SK-N-SH (cell line): ENCODE results near the gene HRH2. TPM values are rescaled to one million over a fixed set of nuclear protein-coding genes. Genes with fewer than 3 reads are reported as not detected.

ENCODE experiments used
- CTCF ChIA-PET: fragments of 300-600, 350-600 bp; formaldehyde crosslinking; extraction: SDS; loops from one replicate; lab custom pipeline; 2021; lab: Yijun Ruan, JAX
- POLR2A ChIA-PET: fragments of 350-600 bp; sonication (Branson Sonifier 250); formaldehyde crosslinking; extraction: SDS; loops from one replicate; lab custom pipeline; 2020; ENCODE audit warnings: antibody characterized with exemption, inconsistent platforms; lab: Yijun Ruan, JAX
- DNase-seq: peaks from one replicate; pipeline ENCODE4 v3.0.0; 2012
- H2AFZ ChIP-seq: fragments of 200-600 bp; sonication (generic); 2 replicates; pipeline ENCODE4 v1.8.1; 2016; ENCODE audit warnings: antibody characterized with exemption, mild to moderate bottlenecking, low read depth
- H3F3A ChIP-seq: fragments of 200-600 bp; sonication (generic); replicated peaks from 2 replicates; pipeline ENCODE3; 2016; ENCODE audit warnings: antibody characterized with exemption, mild to moderate bottlenecking; ENCODE audit not compliant: insufficient read depth
- H3K27ac ChIP-seq, 2 experiments: fragments of 200-500 bp in 1 of 2; fragments of 200-600 bp in 1 of 2; sonication (Bioruptor generic) in 1 of 2; sonication (generic), shearing (Covaris generic) in 1 of 2; 2 replicates each; pipeline versions ENCODE4 v1.5.1 to v1.6.1; 2014 to 2016; ENCODE audit warnings: low read depth in 2 of 2, inconsistent platforms in 1 of 2, low read length in 1 of 2, mild to moderate bottlenecking in 1 of 2, mixed read lengths in 1 of 2
- H3K27me3 ChIP-seq: fragments of 200-600 bp; sonication (generic), shearing (Covaris generic); 2 replicates; pipeline ENCODE4 v1.6.1; 2016; ENCODE audit warnings: mixed run types; ENCODE audit not compliant: insufficient read depth
- H3K36me3 ChIP-seq, 2 experiments: fragments of 200-500 bp in 1 of 2; fragments of 200-600 bp in 1 of 2; sonication (Bioruptor generic) in 1 of 2; sonication (generic) in 1 of 2; replicated peaks in 1 of 2; 2 replicates each; pipeline versions ENCODE3 to v1.5.1; 2014 to 2016; ENCODE audit warnings: low read length in 1 of 2, mild to moderate bottlenecking in 1 of 2; ENCODE audit not compliant: insufficient read depth in 2 of 2, control insufficient read depth in 1 of 2
- H3K4me1 ChIP-seq, 2 experiments: fragments of 200-500 bp in 1 of 2; fragments of 200-600 bp in 1 of 2; sonication (Bioruptor generic) in 1 of 2; sonication (generic), shearing (Covaris generic) in 1 of 2; 2 replicates each; pipeline versions ENCODE4 v1.5.1 to v1.6.1; 2014 to 2016; ENCODE audit warnings: low read depth in 1 of 2, low read length in 1 of 2, mixed run types in 1 of 2; ENCODE audit not compliant: insufficient read depth in 2 of 2, control insufficient read depth in 1 of 2
- H3K4me2 ChIP-seq: fragments of 200-600 bp; sonication (generic), shearing (Covaris generic); 2 replicates; pipeline ENCODE4 v1.6.1; 2017; ENCODE audit warnings: mixed run types
- H3K4me3 ChIP-seq, 2 experiments: fragments of 200-500 bp in 1 of 2; fragments of 200-600 bp in 1 of 2; sonication (Bioruptor generic) in 1 of 2; sonication (generic), shearing (Covaris generic) in 1 of 2; 2 replicates each; pipeline versions ENCODE4 v1.5.1 to v1.8.1; 2014 to 2016; ENCODE audit warnings: low read depth in 2 of 2, inconsistent platforms in 1 of 2, low read length in 1 of 2, mild to moderate bottlenecking in 1 of 2, mixed read lengths in 1 of 2, moderate library complexity in 1 of 2
- H3K79me2 ChIP-seq: fragments of 200-600 bp; sonication (generic); 2 replicates; pipeline ENCODE4 v1.8.1; 2017; ENCODE audit warnings: mild to moderate bottlenecking; ENCODE audit not compliant: insufficient read depth
- H3K9ac ChIP-seq: fragments of 200-600 bp; sonication (generic); 2 replicates; pipeline ENCODE4 v1.6.1; 2017; ENCODE audit warnings: mixed run types
- H3K9me2 ChIP-seq: fragments of 200-600 bp; sonication (generic); 2 replicates; pipeline ENCODE4 v1.6.1; 2017; ENCODE audit warnings: mixed run types
- H3K9me3 ChIP-seq: fragments of 200-600 bp; sonication (generic); 2 replicates; pipeline ENCODE4 v1.6.1; 2017; ENCODE audit warnings: mixed run types, mild to moderate bottlenecking, moderate library complexity
- H4K20me1 ChIP-seq: fragments of 200-600 bp; sonication (generic); 2 replicates; pipeline ENCODE4 v1.6.1; 2017; ENCODE audit warnings: mild to moderate bottlenecking, mixed run types; ENCODE audit not compliant: insufficient read depth
- CHD2 ChIP-seq: fragments of 150-350 bp; IDR thresholded peaks from 2 replicates; pipeline ENCODE4 v1.6.1; 2018; ENCODE audit warnings: low read length; ENCODE audit not compliant: partially characterized antibody
- ELF1 ChIP-seq: IDR thresholded peaks from 2 replicates; pipeline ENCODE4 v1.4.0; 2012
- FOSL2 ChIP-seq: IDR thresholded peaks from 2 replicates; pipeline ENCODE4 v1.4.0; 2012; ENCODE audit warnings: low read depth, mild to moderate bottlenecking, moderate library complexity, borderline replicate concordance
- GABPA ChIP-seq: IDR thresholded peaks from 2 replicates; pipeline ENCODE4 v1.4.0; 2012; ENCODE audit warnings: low read depth, mild to moderate bottlenecking
- GATA2 ChIP-seq: sonication (generic); formaldehyde crosslinking; IDR thresholded peaks from 2 replicates; pipeline ENCODE4 v1.5.0; 2020; ENCODE audit warnings: mild to moderate bottlenecking, missing genetic modification reagents
- JUND ChIP-seq: IDR thresholded peaks from 2 replicates; pipeline ENCODE4 v1.4.0; 2012
- RAD21 ChIP-seq: IDR thresholded peaks from 2 replicates; pipeline ENCODE4 v1.6.1; 2012; ENCODE audit warnings: mild to moderate bottlenecking, low read length
- RCOR1 ChIP-seq: fragments of 150-350 bp; IDR thresholded peaks from 2 replicates; pipeline ENCODE4 v1.6.1; 2017; ENCODE audit warnings: antibody characterized with exemption, low read length
- RFX5 ChIP-seq: IDR thresholded peaks from 2 replicates; pipeline ENCODE4 v1.6.1; 2012; ENCODE audit warnings: mild to moderate bottlenecking, improper control_type of control experiment, low read length
- SIN3A ChIP-seq: IDR thresholded peaks from 2 replicates; pipeline ENCODE4 v1.6.1; 2012; ENCODE audit warnings: low read depth, mild to moderate bottlenecking, low read length, moderate library complexity, borderline replicate concordance
- TAF1 ChIP-seq: IDR thresholded peaks from 2 replicates; pipeline ENCODE4 v1.6.1; 2012; ENCODE audit warnings: low read depth, mild to moderate bottlenecking, low read length, moderate library complexity, borderline replicate concordance
- YY1 ChIP-seq: IDR thresholded peaks from 2 replicates; pipeline ENCODE4 v1.4.0; 2012; ENCODE audit warnings: low read depth, mild to moderate bottlenecking
- WGBS: methylation state at CpG from one replicate; pipeline ENCODE4 v1.1.6; 2017; ENCODE audit warnings: low lambda C conversion rate; 5-methylcytosine and 5-hydroxymethylcytosine counted together
- polyA plus RNA-seq, 3 experiments: library from polyadenylated mRNA; depleted of rRNA; stranded (reverse); fragments of >200 nt; gene quantifications; 2 replicates each; pipeline ENCODE4 v1.2.3, GENCODE V29; 2012
- TF ChIP-seq, protein P1 (sequence below): IDR thresholded peaks from 2 replicates; pipeline ENCODE4 v1.4.0; 2012; ENCODE audit warnings: low read depth, borderline replicate concordance
- TF ChIP-seq, protein P2 (sequence below): IDR thresholded peaks from 2 replicates; pipeline ENCODE4 v1.4.0; 2012; ENCODE audit warnings: low read depth, borderline replicate concordance
- TF ChIP-seq, protein P3 (sequence below): IDR thresholded peaks from 2 replicates; pipeline ENCODE4 v1.6.1; 2012; ENCODE audit warnings: mild to moderate bottlenecking, low read depth, low read length, moderate library complexity
- TF ChIP-seq, protein P4 (sequence below): fragments of 200-600 bp; sonication (generic); IDR thresholded peaks from 2 replicates; pipeline ENCODE4 v1.6.1; 2017; ENCODE audit warnings: antibody characterized with exemption, mild to moderate bottlenecking, moderate library complexity
- TF ChIP-seq, protein P5 (sequence below): fragments of 150-350 bp; IDR thresholded peaks from 2 replicates; pipeline ENCODE4 v1.6.1; 2016; ENCODE audit warnings: mild to moderate bottlenecking, low read depth, low read length

HRH2 gene
- polyA plus RNA-seq, 1 of the 3 experiments (the other 2 are of a cell fraction) = 0.08 TPM

DNA sequence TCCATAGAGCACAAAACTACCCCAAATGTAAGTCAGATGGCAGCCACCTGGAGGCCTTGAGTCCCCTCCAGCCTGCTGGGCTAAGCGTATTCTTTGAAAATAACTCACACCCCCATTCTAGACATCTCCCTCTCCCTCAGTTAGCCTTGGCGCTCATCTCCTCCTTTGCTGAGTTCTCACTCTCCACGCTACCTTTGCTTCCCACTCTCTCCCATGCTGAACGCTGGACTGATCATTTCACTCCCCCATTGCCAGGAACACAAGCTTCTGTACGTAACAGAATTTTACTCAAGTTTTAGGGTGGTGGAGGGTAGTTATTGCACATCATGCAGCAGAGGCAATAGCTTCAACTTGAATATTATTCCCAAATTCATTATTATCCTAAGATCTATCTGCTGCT is 47.5 kb upstream of the HRH2 start:
- no peaks in the 10 kb centered on the region for H3K9me3 ChIP-seq
- no peak for TF ChIP-seq JUND
- TF ChIP-seq, protein P1, sequence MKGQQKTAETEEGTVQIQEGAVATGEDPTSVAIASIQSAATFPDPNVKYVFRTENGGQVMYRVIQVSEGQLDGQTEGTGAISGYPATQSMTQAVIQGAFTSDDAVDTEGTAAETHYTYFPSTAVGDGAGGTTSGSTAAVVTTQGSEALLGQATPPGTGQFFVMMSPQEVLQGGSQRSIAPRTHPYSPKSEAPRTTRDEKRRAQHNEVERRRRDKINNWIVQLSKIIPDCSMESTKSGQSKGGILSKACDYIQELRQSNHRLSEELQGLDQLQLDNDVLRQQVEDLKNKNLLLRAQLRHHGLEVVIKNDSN = no peak
- TF ChIP-seq YY1 = no peak
- no peak for TF ChIP-seq SIN3A
- no peak for TF ChIP-seq TAF1
- TF ChIP-seq, protein P2, sequence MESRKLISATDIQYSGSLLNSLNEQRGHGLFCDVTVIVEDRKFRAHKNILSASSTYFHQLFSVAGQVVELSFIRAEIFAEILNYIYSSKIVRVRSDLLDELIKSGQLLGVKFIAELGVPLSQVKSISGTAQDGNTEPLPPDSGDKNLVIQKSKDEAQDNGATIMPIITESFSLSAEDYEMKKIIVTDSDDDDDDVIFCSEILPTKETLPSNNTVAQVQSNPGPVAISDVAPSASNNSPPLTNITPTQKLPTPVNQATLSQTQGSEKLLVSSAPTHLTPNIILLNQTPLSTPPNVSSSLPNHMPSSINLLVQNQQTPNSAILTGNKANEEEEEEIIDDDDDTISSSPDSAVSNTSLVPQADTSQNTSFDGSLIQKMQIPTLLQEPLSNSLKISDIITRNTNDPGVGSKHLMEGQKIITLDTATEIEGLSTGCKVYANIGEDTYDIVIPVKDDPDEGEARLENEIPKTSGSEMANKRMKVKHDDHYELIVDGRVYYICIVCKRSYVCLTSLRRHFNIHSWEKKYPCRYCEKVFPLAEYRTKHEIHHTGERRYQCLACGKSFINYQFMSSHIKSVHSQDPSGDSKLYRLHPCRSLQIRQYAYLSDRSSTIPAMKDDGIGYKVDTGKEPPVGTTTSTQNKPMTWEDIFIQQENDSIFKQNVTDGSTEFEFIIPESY = no peak
- TF ChIP-seq, protein P3, sequence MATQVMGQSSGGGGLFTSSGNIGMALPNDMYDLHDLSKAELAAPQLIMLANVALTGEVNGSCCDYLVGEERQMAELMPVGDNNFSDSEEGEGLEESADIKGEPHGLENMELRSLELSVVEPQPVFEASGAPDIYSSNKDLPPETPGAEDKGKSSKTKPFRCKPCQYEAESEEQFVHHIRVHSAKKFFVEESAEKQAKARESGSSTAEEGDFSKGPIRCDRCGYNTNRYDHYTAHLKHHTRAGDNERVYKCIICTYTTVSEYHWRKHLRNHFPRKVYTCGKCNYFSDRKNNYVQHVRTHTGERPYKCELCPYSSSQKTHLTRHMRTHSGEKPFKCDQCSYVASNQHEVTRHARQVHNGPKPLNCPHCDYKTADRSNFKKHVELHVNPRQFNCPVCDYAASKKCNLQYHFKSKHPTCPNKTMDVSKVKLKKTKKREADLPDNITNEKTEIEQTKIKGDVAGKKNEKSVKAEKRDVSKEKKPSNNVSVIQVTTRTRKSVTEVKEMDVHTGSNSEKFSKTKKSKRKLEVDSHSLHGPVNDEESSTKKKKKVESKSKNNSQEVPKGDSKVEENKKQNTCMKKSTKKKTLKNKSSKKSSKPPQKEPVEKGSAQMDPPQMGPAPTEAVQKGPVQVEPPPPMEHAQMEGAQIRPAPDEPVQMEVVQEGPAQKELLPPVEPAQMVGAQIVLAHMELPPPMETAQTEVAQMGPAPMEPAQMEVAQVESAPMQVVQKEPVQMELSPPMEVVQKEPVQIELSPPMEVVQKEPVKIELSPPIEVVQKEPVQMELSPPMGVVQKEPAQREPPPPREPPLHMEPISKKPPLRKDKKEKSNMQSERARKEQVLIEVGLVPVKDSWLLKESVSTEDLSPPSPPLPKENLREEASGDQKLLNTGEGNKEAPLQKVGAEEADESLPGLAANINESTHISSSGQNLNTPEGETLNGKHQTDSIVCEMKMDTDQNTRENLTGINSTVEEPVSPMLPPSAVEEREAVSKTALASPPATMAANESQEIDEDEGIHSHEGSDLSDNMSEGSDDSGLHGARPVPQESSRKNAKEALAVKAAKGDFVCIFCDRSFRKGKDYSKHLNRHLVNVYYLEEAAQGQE = no peak
- TF ChIP-seq RAD21 = no peak
- TF ChIP-seq ELF1 = no peak
- no peak for TF ChIP-seq GABPA
- TF ChIP-seq, protein P4, sequence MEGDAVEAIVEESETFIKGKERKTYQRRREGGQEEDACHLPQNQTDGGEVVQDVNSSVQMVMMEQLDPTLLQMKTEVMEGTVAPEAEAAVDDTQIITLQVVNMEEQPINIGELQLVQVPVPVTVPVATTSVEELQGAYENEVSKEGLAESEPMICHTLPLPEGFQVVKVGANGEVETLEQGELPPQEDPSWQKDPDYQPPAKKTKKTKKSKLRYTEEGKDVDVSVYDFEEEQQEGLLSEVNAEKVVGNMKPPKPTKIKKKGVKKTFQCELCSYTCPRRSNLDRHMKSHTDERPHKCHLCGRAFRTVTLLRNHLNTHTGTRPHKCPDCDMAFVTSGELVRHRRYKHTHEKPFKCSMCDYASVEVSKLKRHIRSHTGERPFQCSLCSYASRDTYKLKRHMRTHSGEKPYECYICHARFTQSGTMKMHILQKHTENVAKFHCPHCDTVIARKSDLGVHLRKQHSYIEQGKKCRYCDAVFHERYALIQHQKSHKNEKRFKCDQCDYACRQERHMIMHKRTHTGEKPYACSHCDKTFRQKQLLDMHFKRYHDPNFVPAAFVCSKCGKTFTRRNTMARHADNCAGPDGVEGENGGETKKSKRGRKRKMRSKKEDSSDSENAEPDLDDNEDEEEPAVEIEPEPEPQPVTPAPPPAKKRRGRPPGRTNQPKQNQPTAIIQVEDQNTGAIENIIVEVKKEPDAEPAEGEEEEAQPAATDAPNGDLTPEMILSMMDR = no peak
- no peak for TF ChIP-seq RFX5
- TF ChIP-seq CHD2 = no peak
- TF ChIP-seq, protein P5, sequence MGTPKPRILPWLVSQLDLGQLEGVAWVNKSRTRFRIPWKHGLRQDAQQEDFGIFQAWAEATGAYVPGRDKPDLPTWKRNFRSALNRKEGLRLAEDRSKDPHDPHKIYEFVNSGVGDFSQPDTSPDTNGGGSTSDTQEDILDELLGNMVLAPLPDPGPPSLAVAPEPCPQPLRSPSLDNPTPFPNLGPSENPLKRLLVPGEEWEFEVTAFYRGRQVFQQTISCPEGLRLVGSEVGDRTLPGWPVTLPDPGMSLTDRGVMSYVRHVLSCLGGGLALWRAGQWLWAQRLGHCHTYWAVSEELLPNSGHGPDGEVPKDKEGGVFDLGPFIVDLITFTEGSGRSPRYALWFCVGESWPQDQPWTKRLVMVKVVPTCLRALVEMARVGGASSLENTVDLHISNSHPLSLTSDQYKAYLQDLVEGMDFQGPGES = no peak
- no peak for TF ChIP-seq GATA2
- TF ChIP-seq RCOR1 = no peak
- no peak for TF ChIP-seq FOSL2
- TF ChIP-seq, all 33 proteins: peak for 0
- Histone ChIP-seq H3K4me1 (no peaks in the 10 kb centered on the region), H3K4me3 (no peak overlapping the region), H3K9me2 (no peaks in the 10 kb centered on the region), H3K27ac (no peak overlapping the region), H4K20me1 (no peaks in the 10 kb centered on the region), H3K27me3 (no peaks in the 10 kb centered on the region), H3K79me2 (no peaks in the 10 kb centered on the region), H3K9ac (no peak overlapping the region), H3F3A (no peaks in the 10 kb centered on the region), H3K4me2 (no peak overlapping the region), H3K36me3 (no peaks in the 10 kb centered on the region), H2AFZ (no peak overlapping the region)
- no peak for DNase-seq
- CTCF ChIA-PET = interaction anchor here (1.6 kb wide), 2 partner anchors 12 to 76 kb away, joined by 4 to 6 read pairs; no protein-coding TSS in a partner anchor
- POLR2A ChIA-PET = no interaction called here
- 54% methylated on average over 5 of the region's 5 CpGs for WGBS
